Activated CD4-positive, alpha-beta T cell treated with anti-CD3 and anti-CD28 coated beads, Interleukin-2, amount 10 ng/mL, durations not matched to agents 7 days and 5 days (primary cell): ENCODE measurements around the gene NOTUM. TPM values are rescaled to one million over a fixed set of nuclear protein-coding genes. Genes with fewer than 3 reads are reported as not detected.

Experiments used
- CTCF ChIA-PET: fragments of 350-600 bp; sonication (Branson Sonifier 250); formaldehyde crosslinking; loops from one replicate; lab custom pipeline; 2021; ENCODE audit warnings: antibody characterized with exemption; lab: Charles Lee
- POLR2A ChIA-PET: fragments of 350-600 bp; sonication (Branson Sonifier 250); formaldehyde crosslinking; loops from one replicate; lab custom pipeline; 2021; ENCODE audit warnings: antibody characterized with exemption; lab: Charles Lee
- DNase-seq: peaks from one replicate; pipeline ENCODE4 v3.0.0-alpha.2; 2020
- H3K27ac Mint-ChIP-seq: one replicate; pipeline ENCODE4 v1.8.0; 2021; ENCODE audit warnings: mild to moderate bottlenecking, moderate library complexity, mixed read lengths
- H3K27me3 Mint-ChIP-seq: one replicate; pipeline ENCODE4 v1.8.0; 2021; ENCODE audit warnings: mixed read lengths
- H3K36me3 Mint-ChIP-seq: one replicate; pipeline ENCODE4 v1.8.0; 2021; ENCODE audit warnings: low read depth, mixed read lengths
- H3K4me1 Mint-ChIP-seq: one replicate; pipeline ENCODE4 v1.8.0; 2021; ENCODE audit warnings: mixed read lengths
- H3K4me3 Mint-ChIP-seq: one replicate; pipeline ENCODE4 v1.8.0; 2021; ENCODE audit warnings: mild to moderate bottlenecking, moderate library complexity, mixed read lengths
- H3K9me3 Mint-ChIP-seq: one replicate; pipeline ENCODE4 v1.8.0; 2021; ENCODE audit warnings: mixed read lengths
- total RNA-seq, 2 experiments: library from RNA; stranded (reverse); gene quantifications; one replicate each; pipeline ENCODE4 v1.2.3, GENCODE V29; 2021

NOTUM gene
- total RNA-seq, 2 experiments from 2014 or later = 0.23 to 0.55 TPM

GRCh38 chr17:81931557-81932332 lies 29.2 kb downstream of the NOTUM start:
- Mint-ChIP-seq H3K36me3 (no peaks in the 10 kb centered on the region), H3K27ac (no peak overlapping the region), H3K4me3 (no peak overlapping the region), H3K4me1 (peaks cover 10% of the 10 kb centered on the region), H3K9me3 (no peaks in the 10 kb centered on the region), H3K27me3 (peaks cover 7% of the 10 kb centered on the region)
- ChIA-PET CTCF (interaction anchor here (0.9 to 1.5 kb wide), 2 partner anchors 28 to 166 kb away, joined by 3 to 6 read pairs; partner anchors contain the start of gene FASN), POLR2A (no interaction called here)
- DNase-seq = no peak

GRCh38 chr17:81931189-81931556 lies 29.8 kb downstream of the NOTUM start:
- Mint-ChIP-seq H3K4me1 (peaks cover 11% of the 10 kb centered on the region), H3K27ac (no peak overlapping the region), H3K27me3 (peaks cover 7% of the 10 kb centered on the region), H3K36me3 (no peaks in the 10 kb centered on the region), H3K4me3 (no peak overlapping the region), H3K9me3 (no peaks in the 10 kb centered on the region)
- ChIA-PET CTCF (interaction anchor here (0.7 to 1.5 kb wide), 2 partner anchors 28 to 61 kb away, joined by 4 to 6 read pairs; no protein-coding TSS in a partner anchor), POLR2A (no interaction called here)
- no peak for DNase-seq

GRCh38 chr17:81930142-81931125 lies 30.6 kb downstream of the NOTUM start:
- Mint-ChIP-seq H3K27ac (no peak overlapping the region), H3K36me3 (no peaks in the 10 kb centered on the region), H3K27me3 (peaks cover 7% of the 10 kb centered on the region), H3K9me3 (no peaks in the 10 kb centered on the region), H3K4me3 (no peak overlapping the region), H3K4me1 (peaks cover 14% of the 10 kb centered on the region)
- no peak for DNase-seq
- ChIA-PET POLR2A (no interaction called here), CTCF (interaction anchor here (0.6 to 1.6 kb wide), 5 partner anchors 10 to 97 kb away, joined by 4 to 6 read pairs (median 4); partner anchors contain the start of gene MCRIP1)

GRCh38 chr17:81929253-81930141 lies 31.5 kb downstream of the NOTUM start:
- no peak for DNase-seq
- peak overlapping the region; percentile 44 for H3K4me3 Mint-ChIP-seq
- peaks cover 23% of the 10 kb centered on the region for H3K4me1 Mint-ChIP-seq
- H3K36me3 Mint-ChIP-seq = no peaks in the 10 kb centered on the region
- H3K27me3 Mint-ChIP-seq = peaks cover 7% of the 10 kb centered on the region
- no peak overlapping the region for H3K27ac Mint-ChIP-seq
- POLR2A ChIA-PET = no interaction called here
- CTCF ChIA-PET = interaction anchor here (0.6 to 1.8 kb wide), 4 partner anchors 11 to 96 kb away, joined by 4 read pairs; partner anchors contain the start of gene MCRIP1
- no peaks in the 10 kb centered on the region for H3K9me3 Mint-ChIP-seq

GRCh38 chr17:81928544-81929252 lies 32.3 kb downstream of the NOTUM start:
- Mint-ChIP-seq H3K4me3 (peak overlapping the region; percentile 56), H3K36me3 (no peaks in the 10 kb centered on the region), H3K4me1 (peaks cover 31% of the 10 kb centered on the region), H3K9me3 (no peaks in the 10 kb centered on the region), H3K27ac (no peak overlapping the region), H3K27me3 (peaks cover 7% of the 10 kb centered on the region)
- no peak for DNase-seq
- CTCF ChIA-PET = interaction anchor here (1.3 to 3.7 kb wide), 5 partner anchors 12 to 36 kb away, joined by 3 to 15 read pairs (median 4); partner anchors contain the start of genes NOTUM and PCYT2
- POLR2A ChIA-PET = no interaction called here

GRCh38 chr17:81927653-81928543 lies 33.1 kb downstream of the NOTUM start, which contains the start of gene MAFG:
MAFG (minus strand) TSS chr17:81927735; CDS start chr17:81923185, 4,550 bp downstream.
- H3K36me3 Mint-ChIP-seq = no peaks in the 10 kb centered on the region
- peak within 1 kb of the TSS; percentile 92 for H3K4me3 Mint-ChIP-seq
- peak; percentile 89 for DNase-seq
- H3K4me1 Mint-ChIP-seq = peaks cover 34% of the 10 kb centered on the region
- CTCF ChIA-PET = interaction anchor here (0.6 to 3.7 kb wide), 7 partner anchors 12 to 247 kb away, joined by 3 to 15 read pairs (median 4); partner anchors contain the start of genes NOTUM and PCYT2
- POLR2A ChIA-PET = interaction anchor here (0.6 kb wide), 1 partner anchor 31 kb away, joined by 8 read pairs; no protein-coding TSS in a partner anchor
- peaks cover 7% of the 10 kb centered on the region for H3K27me3 Mint-ChIP-seq
- H3K27ac Mint-ChIP-seq = peak within 1 kb of the TSS; percentile 94
- H3K9me3 Mint-ChIP-seq = no peaks in the 10 kb centered on the region

GRCh38 chr17:81927152-81927652 lies 33.8 kb downstream of the NOTUM start:
- no peaks in the 10 kb centered on the region for H3K9me3 Mint-ChIP-seq
- peaks cover 7% of the 10 kb centered on the region for H3K27me3 Mint-ChIP-seq
- no peak overlapping the region for H3K27ac Mint-ChIP-seq

GRCh38 chr17:81926451-81927151 lies 34.4 kb downstream of the NOTUM start:
- ChIA-PET CTCF (interaction anchor here (0.5 to 3.7 kb wide), 8 partner anchors 10 to 84 kb away, joined by 3 to 15 read pairs (median 4); partner anchors contain the start of genes NOTUM, PCYT2 and PYCR1), POLR2A (no interaction called here)
- Mint-ChIP-seq H3K4me1 (peaks cover 36% of the 10 kb centered on the region), H3K27me3 (peaks cover 7% of the 10 kb centered on the region), H3K27ac (peak overlapping the region; percentile 94), H3K36me3 (peaks cover 9% of the 10 kb centered on the region), H3K9me3 (no peaks in the 10 kb centered on the region), H3K4me3 (peak overlapping the region; percentile 92)
- DNase-seq = peak; percentile 70

More at GRCh38 chr17:81927152-81927652, 33.8 kb downstream of the NOTUM start:
- POLR2A ChIA-PET = no interaction called here
- CTCF ChIA-PET = interaction anchor here (1.2 to 3.7 kb wide), 6 partner anchors 13 to 57 kb away, joined by 3 to 15 read pairs (median 4); partner anchors contain the start of genes NOTUM and PCYT2
- no peak for DNase-seq
- Mint-ChIP-seq H3K4me1 (peaks cover 34% of the 10 kb centered on the region), H3K36me3 (peaks cover 4% of the 10 kb centered on the region), H3K4me3 (peak overlapping the region; percentile 62)

GRCh38 chr17:81925860-81926450 lies 35.0 kb downstream of the NOTUM start:
- Mint-ChIP-seq H3K4me1 (peaks cover 36% of the 10 kb centered on the region), H3K36me3 (peaks cover 11% of the 10 kb centered on the region), H3K9me3 (no peaks in the 10 kb centered on the region), H3K4me3 (peak overlapping the region; percentile 92), H3K27me3 (peaks cover 7% of the 10 kb centered on the region), H3K27ac (peak overlapping the region; percentile 94)
- peak; percentile 37 for DNase-seq
- POLR2A ChIA-PET = no interaction called here
- CTCF ChIA-PET = interaction anchor here (0.5 to 3.7 kb wide), 14 partner anchors 9 to 182 kb away, joined by 3 to 15 read pairs (median 4); partner anchors contain the start of genes DCXR, NOTUM, PCYT2 and PYCR1
